Ammon's horn (tissue), 1 donor: ENCODE data around the gene TTLL5.

Source experiments
- DNase-seq: peaks from one replicate; pipeline ENCODE4 v3.0.0-alpha.2; 2016; ENCODE audit warnings: low spot score

The TTLL5 gene

GRCh38 chr14:75697918-75698317 lies 36.9 kb downstream of the TTLL5 start:
- peak; percentile 18 for DNase-seq

- no peak for DNase-seq
Measured at GRCh38 chr14:75699331-75699730, 38.3 kb downstream of the TTLL5 start.

- DNase-seq = no peak
Measured at GRCh38 chr14:75700295-75700694, 39.2 kb downstream of the TTLL5 start.

GRCh38 chr14:75702122-75702521 lies 41.1 kb downstream of the TTLL5 start:
- DNase-seq = no peak

- peak; percentile 24 for DNase-seq
Measured at GRCh38 chr14:75702616-75703261, 41.7 kb downstream of the TTLL5 start.

GRCh38 chr14:75703467-75703866 lies 42.4 kb downstream of the TTLL5 start:
- DNase-seq = no peak

- no peak for DNase-seq
Measured at GRCh38 chr14:75705014-75705413, 44.0 kb downstream of the TTLL5 start.

- peak; percentile 95 for DNase-seq
Measured at GRCh38 chr14:75709207-75709812, 48.3 kb downstream of the TTLL5 start.

- peak; percentile 67 for DNase-seq
Measured at GRCh38 chr14:75711105-75711795, 50.2 kb downstream of the TTLL5 start.

- peak; percentile 92 for DNase-seq
Measured at GRCh38 chr14:75711796-75712211, 50.8 kb downstream of the TTLL5 start.

GRCh38 chr14:75714991-75715390 lies 53.9 kb downstream of the TTLL5 start:
- no peak for DNase-seq

- no peak for DNase-seq
Measured at GRCh38 chr14:75715926-75716780, 55.1 kb downstream of the TTLL5 start.

- DNase-seq = no peak
Measured at GRCh38 chr14:75717729-75718128, 56.7 kb downstream of the TTLL5 start.

- no peak for DNase-seq
Measured at GRCh38 chr14:75718199-75718598, 57.2 kb downstream of the TTLL5 start.

- DNase-seq = no peak
Measured at GRCh38 chr14:75720116-75720515, 59.1 kb downstream of the TTLL5 start.

- peak; percentile 87 for DNase-seq
Measured at GRCh38 chr14:75720842-75721498, 59.9 kb downstream of the TTLL5 start.

- DNase-seq = no peak
Measured at GRCh38 chr14:75723716-75724115, 62.7 kb downstream of the TTLL5 start.

- DNase-seq = no peak
Measured at GRCh38 chr14:75724414-75725204, 63.6 kb downstream of the TTLL5 start.

- no peak for DNase-seq
Measured at GRCh38 chr14:75725481-75725880, 64.4 kb downstream of the TTLL5 start.

GRCh38 chr14:75726321-75726720 lies 65.3 kb downstream of the TTLL5 start:
- DNase-seq = no peak

GRCh38 chr14:75727124-75727523 lies 66.1 kb downstream of the TTLL5 start:
- DNase-seq = no peak
